Dermis blood vessel endothelial cell (primary cell): Measurements from ENCODE around the gene PTPRG. TPM values are rescaled to one million over a fixed set of nuclear protein-coding genes. Genes with fewer than 3 reads are reported as not detected.

Experiments
- DNase-seq: peaks from one replicate; pipeline ENCODE4 v3.0.0; 2010
- total RNA-seq: library from RNA; depleted of rRNA; stranded (reverse); fragments of >200 nt; gene quantifications from 2 replicates; pipeline ENCODE4 v1.2.3, GENCODE V29; 2014

PTPRG gene
- total RNA-seq, 1 donor from 2014 or later, result 26.0 TPM

DNA sequence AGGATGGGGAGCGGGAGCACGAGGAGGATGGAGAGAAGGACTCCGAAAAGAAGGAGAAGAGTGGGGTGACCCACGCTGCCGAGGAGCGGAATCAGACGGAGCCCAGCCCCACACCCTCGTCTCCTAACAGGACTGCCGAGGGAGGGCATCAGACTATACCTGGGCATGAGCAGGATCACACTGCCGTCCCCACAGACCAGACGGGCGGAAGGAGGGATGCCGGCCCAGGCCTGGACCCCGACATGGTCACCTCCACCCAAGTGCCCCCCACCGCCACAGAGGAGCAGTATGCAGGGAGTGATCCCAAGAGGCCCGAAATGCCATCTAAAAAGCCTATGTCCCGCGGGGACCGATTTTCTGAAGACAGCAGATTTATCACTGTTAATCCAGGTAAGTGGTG, 642.2 kb downstream of the PTPRG start:
- DNase-seq, result no peak

DNA sequence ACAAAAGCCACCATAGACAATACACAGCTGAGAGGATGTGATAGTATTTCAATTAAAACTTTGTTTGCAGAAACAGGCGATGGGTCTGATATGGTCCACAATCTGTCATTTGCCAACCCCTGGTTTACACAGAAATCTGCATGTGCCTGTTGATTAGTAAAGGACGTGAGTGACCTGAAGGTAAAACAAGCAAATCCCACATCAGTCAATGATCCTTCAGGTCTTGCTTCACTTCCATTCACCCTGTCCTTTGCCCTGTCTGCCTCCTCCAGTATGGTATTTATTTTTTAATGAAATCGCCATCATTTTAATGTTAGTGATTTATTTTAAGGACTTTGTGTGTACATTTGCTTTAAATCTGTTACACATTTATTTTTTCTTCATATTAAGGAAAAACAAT, 645.8 kb downstream of the PTPRG start:
- no peak for DNase-seq

DNA sequence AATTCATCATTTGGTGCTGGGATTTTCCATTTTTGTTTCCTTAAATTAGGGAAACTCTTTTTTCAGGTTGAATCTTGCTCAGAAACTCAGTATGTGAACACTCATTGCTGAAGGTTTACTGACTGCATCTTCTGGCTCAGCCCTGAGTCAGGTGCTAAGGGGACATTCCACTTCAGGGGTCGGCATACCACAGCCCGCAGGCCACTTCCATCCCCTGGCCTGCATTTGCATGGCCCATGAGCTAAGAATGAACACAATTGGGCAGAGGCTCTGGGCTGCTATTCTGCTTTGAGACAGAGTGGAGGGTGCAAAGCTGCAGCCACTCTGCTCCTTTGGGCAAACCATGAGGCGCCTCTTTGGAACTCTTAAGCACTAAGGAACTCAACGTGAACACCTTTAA, 647.0 kb downstream of the PTPRG start:
- DNase-seq, result no peak

DNA sequence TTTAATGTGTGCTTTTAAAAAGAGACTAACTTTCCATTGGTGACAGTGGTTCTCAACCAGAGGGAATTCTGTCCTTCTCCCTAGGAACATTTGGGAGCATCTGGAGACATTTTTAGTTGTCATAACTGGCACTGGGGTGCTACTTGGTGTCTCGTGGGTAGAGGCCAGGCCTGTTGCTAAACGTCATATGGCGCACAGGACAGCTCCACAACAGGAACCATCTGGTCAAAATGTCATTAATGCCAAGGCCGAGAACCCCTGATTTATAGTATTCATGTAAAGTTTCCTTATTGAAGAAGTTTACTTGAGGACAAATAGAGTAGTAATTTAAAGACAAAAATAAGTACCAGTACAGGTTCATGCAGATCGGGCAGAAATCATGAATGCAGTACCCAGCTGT, 647.7 kb downstream of the PTPRG start:
- no peak for DNase-seq

DNA sequence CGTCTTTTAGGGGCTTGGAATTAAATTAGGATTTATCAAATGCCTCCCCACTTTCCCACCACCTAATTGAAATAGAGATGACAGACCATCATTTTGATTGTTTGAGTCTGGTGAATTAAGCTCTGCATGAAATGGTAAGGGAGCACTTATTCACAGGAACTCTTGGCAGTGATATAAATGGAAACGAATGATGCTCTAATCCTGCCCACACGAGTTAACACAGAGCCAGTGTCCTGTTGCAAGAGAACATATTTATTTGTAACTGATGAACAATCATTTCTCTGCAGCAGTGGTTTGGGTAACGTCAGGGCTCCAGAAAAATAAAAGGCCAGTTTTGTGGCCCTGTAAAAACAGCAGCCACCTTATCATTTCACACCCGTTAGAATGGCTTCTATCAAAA, 648.6 kb downstream of the PTPRG start:
- DNase-seq, result no peak

DNA sequence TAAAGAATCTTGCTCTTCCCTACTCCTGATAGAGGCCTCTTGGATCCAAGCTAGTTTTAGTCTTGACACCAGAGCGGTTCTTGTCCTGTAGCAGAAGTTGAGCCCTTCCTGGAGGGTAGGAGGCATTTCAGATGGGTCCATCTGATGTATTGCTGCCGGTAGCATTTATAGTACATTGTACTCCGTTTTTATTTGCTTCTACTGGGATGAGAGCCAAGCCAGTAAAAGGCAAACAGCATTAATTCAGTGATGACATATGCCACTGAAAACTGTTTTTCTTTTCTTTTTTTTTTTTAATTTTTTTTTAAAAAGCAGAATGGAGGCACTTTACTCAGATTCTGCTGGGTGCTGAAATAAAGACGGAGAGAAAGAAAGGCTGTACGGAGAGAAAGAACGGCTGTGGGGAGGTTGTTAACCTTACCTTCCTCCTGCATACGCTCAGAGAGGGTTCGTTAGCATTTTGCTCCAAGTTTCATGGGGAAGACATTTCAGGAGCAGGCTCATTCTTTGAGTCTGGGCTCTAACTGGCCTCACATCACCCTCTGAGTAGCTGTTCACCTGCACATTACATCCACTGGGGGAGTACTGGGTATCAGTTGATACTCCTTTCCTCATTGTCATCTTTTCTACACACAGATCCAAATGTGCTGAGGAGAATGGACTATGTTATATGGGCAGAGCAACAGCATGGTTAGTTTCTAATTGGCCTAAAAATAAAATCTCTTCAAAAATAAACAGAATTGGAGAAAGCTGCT, 650.5 kb downstream of the PTPRG start:
- no peak for DNase-seq

DNA sequence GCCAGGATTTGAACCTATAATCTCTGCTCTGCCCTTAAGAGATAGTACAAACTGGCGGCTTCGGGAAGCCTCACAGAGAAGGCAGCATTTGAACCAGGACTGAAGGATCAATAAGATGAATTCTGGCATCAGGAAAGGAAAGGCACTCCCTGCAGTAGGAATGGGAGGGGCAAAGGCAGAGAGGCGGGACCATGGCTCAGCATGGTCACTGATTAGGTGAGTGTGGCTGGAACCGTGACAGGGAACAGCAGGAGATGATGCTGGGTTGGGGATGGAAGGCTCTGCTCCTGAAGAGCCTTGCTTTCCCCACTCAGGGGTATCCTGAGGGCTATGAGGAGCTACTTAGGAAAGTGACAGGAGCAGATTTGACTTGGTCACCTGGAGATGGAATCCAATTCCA, 653.5 kb downstream of the PTPRG start:
- no peak for DNase-seq

DNA sequence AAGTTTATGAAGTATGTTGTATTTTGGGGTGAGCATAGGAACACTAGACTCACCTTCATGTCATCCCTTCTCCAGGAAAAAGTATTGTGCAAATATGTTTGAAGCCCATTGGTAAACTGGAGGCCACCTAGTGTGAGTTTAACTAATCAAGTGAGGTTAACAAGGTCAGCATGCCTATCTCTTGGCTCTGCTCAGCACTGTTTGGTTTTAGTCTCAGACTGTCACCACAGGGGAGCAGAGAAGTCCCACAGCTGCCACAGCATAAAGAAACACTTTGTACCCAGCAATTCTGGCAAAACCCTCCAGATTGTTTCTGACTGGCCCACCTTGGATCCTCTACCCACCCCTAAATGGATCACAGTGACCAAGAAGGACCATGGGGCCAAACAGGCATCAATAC, 659.2 kb downstream of the PTPRG start:
- no peak for DNase-seq

DNA sequence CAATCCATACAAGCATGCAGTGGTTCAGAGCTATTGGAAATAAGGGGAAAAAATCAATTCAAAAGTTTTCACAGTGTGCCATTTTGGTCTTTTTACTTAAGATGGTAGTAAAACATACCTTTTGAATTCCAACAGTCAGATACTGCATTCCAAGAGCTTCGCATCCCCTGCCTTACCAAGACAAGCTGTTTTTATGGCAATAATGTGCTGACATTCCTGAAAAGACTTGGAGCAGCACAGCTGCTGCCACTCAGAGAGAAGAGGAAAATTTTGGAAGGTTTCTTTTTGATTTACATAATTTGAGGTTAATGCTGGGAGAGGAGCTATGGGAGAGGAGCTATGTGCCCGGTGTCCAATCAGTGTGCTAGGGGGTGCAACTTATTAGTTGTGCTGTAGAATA, 663.7 kb downstream of the PTPRG start:
- no peak for DNase-seq

DNA sequence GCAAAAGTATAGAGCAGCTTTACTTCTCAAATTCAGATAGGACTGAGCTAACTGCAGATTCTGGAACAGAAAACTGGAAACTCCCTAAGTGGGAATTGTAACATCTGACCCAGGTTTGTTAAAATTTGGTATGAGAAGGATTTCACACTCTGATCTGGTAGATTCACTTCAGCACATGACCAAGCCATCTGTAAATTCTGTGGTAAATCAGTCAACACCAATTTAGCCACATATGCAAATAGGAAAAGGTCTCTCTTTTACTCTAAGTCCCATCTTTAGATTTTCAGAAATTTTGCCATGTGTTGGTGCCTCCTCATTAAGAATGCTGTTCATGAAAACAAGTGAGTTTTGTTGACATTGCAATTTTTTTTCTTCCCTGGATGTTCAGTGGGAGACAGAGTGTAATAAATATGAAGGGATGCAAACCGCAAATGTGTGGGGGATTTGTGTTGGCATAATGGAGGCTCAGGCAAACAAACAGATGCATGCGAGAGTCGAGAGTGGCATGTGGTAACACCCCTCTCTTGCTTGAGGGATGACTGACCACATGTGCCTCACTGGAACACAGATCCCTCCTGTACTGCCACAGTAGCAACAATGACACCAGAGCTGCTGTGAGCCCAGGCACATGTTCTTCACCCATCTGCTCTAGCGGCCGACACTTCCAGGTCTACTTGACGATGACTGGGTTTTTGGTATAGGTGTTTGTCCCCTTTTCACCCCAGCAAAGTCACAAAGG, 665.4 kb downstream of the PTPRG start:
- DNase-seq, result no peak

DNA sequence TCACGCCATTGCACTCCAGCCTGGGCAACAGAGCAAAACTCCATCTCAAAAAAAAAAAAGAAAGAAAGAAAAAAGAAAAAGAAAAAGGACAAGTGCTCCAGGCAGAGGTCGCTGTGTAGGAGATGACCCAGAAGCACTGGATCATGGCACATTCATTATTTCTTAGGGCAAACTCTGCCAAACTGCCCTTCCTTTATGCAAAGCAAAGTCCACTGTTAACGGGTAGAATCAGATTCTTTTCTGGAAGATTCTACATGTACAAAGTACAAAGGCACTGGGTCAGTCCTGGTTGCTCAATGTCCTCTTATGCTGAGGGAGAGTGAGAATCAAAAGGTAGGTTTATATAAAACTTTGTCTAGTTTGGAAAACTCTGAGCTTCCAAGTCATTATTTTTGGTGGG, 667.1 kb downstream of the PTPRG start:
- no peak for DNase-seq

DNA sequence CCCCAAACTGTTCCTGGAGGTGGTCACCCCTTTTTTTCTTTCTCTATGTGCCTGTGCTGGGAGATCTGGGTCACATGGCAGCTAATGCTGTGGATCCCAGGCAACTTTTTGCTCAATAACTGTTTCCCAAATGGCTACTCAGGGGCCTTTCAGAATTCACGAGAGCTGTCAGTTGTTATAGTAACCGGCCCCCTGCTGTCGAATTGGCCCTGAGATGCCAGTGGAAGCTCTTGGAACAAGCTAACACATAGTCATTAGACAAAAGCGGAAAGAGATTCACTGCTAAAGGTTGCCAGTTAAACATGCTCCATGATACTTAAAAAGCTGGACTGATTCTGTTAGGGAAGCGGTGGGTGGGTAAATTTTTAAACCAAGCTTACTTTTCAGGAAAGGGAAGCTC, 667.8 kb downstream of the PTPRG start:
- no peak for DNase-seq

DNA sequence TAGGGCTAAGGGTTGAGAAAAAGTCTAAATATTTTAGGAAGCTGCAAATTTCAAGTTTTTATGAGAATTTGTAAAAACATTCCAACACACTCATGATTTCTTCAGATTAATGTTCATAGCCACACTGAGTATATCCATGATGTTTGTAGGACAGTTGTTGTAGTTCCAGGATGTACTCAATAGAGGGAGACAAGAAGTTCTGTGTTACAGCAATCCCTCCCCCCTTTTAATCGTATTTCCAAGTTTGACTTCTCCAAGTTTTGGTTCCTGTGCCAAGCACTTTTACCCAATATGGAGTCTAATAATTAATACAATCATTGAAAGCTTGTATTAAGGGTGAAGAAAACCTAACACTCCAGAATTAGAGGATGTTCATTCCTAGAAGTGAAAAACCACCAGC, 668.5 kb downstream of the PTPRG start:
- peak; percentile 29 for DNase-seq

DNA sequence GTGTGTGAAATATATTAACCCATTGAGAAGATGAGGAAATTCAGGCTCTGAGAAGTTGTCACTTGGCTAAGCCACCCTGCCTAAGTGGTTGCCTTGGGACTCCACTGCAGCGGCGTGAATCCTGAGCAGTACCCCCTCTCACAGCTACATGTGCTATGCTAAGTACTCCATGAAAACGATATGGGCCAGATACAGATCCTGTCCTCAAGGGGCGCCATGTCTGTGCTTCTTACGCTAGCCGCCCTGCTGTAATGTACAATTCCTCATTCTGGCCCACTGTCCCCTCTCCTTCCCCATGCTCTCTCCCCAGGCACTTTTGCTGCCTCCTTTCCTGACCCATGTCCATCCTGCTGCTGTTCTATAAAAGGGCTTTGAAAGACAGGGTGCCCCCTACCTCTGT, 671.7 kb downstream of the PTPRG start:
- no peak for DNase-seq

DNA sequence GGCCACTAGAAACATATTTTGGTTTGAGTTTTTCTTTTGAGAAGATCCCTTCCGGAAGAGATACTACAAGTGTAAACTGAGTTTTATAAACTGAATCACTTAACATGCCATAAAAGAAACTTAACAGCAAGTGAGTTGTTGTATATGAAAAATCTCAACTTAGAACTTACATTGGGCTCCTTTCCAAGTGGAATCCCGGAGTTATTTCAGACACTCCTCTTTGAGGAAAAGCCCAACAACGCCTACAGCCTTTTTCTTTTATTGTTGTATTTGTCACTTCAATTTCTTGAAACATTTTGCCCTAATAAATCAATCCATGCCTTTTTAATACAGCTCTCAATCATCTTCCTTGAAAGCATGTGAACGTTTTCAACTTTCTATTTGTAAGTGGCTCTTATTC, 674.6 kb downstream of the PTPRG start:
- DNase-seq, result no peak

DNA sequence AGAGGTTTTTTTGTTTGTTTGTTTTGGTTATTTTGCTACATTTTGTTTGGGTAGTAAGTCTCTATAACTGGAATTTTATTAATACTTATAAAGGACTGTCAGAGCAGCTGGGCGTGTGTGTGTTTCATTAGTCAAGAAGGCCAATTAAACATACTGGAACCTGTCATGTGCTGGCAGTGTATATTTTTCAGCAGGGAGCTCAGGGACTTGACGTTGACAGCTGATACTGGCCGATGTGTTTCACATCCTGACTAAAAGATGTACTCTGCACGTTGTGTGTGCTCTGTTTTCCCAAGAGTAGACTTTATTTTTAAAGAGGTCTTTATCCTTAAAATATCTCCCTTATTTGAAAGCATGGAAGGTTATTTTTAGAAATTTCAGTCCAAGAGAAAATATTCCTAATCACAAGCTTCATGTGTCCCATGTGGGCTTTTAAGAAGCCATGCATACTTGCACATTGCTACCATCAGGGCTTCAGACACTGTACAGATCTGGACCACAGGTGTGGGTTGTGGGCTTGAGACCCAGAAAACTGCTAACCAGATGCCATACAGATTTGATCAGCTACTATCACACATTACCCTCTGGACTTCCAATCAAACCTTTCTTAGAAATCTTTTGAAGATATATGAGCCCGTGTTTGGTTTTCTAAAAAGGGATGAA, 676.0 kb downstream of the PTPRG start:
- DNase-seq, result no peak

DNA sequence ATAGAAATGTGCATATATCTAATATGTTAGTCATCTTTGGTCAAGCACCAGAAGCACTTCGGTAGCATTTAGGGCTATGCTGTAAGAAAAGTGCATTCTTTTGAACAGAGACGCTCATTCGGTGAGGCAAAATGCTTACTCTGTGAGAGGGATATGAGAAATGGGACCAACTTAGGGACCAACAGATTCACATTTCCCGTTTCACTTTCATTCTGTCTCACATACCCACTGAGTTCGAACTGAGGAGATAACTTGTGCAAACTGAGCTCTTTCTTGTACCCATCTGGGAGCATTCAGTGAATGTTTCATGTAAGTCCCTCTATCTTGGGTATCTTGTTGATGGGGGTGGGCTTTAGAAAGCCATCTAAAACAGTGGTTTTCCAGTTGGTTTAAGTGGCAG, 676.6 kb downstream of the PTPRG start:
- no peak for DNase-seq

DNA sequence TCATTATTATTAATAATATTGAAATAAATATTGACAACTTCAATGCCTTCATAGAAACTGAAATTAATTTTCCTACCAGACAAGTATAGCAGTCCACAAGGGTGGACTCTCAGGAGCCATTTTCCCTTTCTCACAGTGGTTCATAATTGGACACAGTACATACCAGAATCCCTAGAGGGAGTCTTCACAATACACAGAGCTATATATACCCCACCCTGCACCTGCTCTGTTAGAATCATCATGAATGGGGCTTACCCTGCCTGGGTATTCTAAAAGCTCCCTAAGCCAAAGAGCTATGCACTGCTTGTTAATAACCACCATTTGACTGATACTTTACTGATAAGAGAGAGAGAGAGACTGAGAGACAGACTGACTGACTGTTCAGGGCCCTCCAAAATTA, 677.1 kb downstream of the PTPRG start:
- no peak for DNase-seq

DNA sequence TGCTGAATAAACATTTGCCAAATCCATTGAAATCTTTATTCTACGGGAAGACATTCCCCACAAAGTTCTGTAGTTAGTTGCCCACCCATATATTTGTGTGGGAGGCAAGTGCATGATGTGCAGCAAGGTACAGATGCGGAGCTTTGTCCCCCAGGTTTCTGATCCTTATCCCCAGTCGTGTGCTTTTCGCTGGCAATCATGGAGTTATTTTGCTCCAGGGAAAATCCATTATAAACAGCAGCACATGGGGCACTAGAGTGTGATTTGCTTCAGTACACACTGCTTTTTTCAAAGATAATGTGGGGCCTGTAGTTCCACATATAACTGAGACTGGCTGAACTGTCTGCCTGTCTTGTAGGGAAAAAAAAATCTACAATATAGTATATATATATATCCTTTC, 679.9 kb downstream of the PTPRG start:
- DNase-seq, result no peak

DNA sequence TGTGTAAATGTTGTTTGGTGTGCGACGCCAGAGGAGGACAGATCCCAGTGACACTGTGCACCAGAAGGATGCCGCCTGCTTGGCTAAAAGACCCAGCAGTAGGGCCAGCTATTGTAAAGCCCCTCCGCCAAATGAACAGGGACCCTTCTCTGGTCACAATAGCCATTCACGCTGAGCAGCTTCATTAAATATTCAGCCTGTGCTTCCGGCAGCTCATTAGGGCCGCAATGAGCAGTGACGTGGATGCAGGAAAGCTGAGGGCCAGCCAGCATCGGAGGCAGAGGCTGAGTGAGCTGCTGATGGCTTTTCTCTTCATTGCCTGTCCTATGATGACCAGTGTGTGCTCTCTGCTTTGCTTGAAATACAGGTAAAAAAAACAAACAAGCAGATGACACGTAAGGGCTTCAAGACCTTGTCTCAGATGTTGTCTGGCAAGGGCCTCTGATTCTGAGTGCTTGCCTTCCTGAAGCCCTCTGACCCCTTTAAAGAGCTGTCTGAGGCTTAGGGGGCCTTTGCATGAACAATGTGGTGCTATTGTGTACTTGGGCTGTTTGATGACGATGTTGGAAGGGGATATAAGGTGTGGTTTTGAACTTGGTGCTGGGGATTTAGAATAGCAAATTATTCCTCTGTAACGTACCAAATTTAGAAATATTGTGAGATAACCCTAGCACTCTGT, 681.6 kb downstream of the PTPRG start:
- DNase-seq, result no peak

DNA sequence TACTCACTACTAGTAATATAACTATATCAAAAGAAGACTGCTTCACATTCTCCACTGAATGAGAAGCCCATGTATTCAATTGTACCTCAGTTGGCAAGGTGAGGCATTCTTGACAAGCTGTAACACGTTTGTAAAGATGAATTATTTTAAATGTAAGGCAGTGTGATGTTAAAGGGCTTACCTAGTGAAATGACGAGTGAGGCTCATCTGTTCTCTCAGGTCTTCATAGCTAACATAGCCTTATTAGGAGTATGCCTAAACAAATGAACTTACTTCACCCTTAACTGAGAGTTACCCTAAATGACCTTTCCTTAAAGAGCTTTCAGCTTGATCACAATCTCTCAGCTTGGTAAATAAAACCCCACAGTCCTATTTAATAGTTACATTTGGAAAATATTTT, 684.7 kb downstream of the PTPRG start:
- no peak for DNase-seq

DNA sequence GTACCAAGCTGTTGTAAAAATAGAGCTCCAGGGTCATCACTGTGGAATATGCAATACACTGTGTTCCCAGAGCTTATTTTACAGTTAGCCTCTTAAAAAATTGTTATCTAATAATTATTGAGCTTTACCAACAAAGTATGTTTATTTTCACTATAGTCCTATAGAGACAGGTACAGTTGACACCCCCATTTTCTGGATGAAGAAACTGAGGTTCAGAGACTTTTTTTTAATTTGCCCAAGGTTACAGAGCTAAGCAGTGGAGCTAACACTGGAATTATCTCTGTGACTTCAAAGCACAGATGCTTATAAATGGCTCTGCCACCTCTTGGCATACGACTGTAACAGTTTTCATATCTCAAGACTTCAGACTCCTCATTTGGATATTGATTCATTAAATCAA, 685.6 kb downstream of the PTPRG start:
- DNase-seq, result no peak

DNA sequence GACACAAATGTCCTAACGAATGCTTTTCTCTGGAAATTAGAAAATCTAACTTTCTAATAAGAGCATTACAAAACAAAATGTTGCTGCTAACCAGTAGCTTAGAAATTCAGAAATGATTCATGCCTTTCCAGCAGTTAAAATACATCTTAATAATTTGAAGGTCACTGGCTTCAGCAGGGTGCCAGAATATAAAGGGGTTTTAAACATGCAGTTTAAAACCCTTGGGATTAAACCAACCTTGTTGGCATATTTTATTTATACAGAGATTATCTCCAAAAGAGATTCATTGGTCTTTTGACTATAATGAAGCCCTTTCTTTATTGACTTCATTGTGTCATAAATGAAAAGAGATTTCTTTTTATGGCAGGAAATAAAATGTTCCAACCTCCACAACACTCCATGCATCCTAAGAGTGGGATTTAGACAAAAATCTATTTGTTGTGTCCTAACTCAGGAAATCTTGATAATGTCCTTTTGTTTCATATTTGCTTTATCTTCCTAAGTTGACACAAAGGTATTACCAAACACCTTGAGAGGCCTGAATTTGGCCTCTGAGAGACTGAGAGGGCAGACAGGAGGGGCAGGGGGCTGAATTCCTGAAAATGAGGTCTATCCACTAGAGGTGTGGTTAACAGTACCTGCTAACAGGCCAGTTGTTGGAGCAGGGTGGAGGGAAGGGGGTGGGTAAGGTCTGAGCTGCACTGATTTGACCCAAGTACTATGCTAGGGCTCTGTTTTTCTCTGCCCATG, 687.5 kb downstream of the PTPRG start:
- DNase-seq, result no peak
